H9 (cell line): ENCODE data around the gene CD8A. TPM values are rescaled to one million over a fixed set of nuclear protein-coding genes. Genes with fewer than 3 reads are reported as not detected.

Experiments used
- DNase-seq: peaks from one replicate; pipeline ENCODE4 v3.0.0-alpha.2; 2017
- H2AFZ ChIP-seq: one replicate; pipeline ENCODE4 v1.6.1; 2013; ENCODE audit warnings: mild to moderate bottlenecking, low read length, control low read depth, moderate library complexity
- H2AK5ac ChIP-seq: 2 replicates; pipeline ENCODE4 v1.6.1; 2013; ENCODE audit warnings: low read length, control low read depth, mixed read lengths; ENCODE audit not compliant: insufficient read length
- H2BK120ac ChIP-seq: one replicate; pipeline ENCODE4 v1.6.1; 2013; ENCODE audit warnings: low read depth, mild to moderate bottlenecking, low read length, control low read depth, inconsistent platforms; ENCODE audit not compliant: poor library complexity, severe bottlenecking
- H2BK12ac ChIP-seq: 2 replicates; pipeline ENCODE4 v1.6.1; 2013; ENCODE audit warnings: low read length, control low read depth, mixed read lengths, low read depth; ENCODE audit not compliant: insufficient read length
- H2BK15ac ChIP-seq: 2 replicates; pipeline ENCODE4 v1.6.1; 2013; ENCODE audit warnings: low read depth, low read length, control low read depth
- H2BK20ac ChIP-seq: one replicate; pipeline ENCODE4 v1.6.1; 2013; ENCODE audit warnings: low read depth, mild to moderate bottlenecking, low read length, control low read depth, inconsistent platforms; ENCODE audit not compliant: poor library complexity, severe bottlenecking
- H2BK5ac ChIP-seq: 2 replicates; pipeline ENCODE4 v1.6.1; 2013; ENCODE audit warnings: low read length, control low read depth, mixed read lengths; ENCODE audit not compliant: insufficient read length
- H3K14ac ChIP-seq: 2 replicates; pipeline ENCODE4 v1.6.1; 2013; ENCODE audit warnings: low read length, control low read depth; ENCODE audit not compliant: insufficient read depth
- H3K18ac ChIP-seq: 2 replicates; pipeline ENCODE4 v1.6.1; 2013; ENCODE audit warnings: low read depth, mild to moderate bottlenecking, mixed read lengths, low read length, control low read depth; ENCODE audit not compliant: insufficient read length
- H3K23ac ChIP-seq: 2 replicates; pipeline ENCODE4 v1.6.1; 2013; ENCODE audit warnings: low read length, control low read depth, mixed read lengths, low read depth; ENCODE audit not compliant: insufficient read length
- H3K23me2 ChIP-seq: 2 replicates; pipeline ENCODE4 v1.6.1; 2013; ENCODE audit warnings: low read depth, mild to moderate bottlenecking, mixed read lengths, low read length, control low read depth; ENCODE audit not compliant: insufficient read length, poor library complexity, severe bottlenecking
- H3K27ac ChIP-seq: 2 replicates; pipeline ENCODE4 v1.5.1; 2013; ENCODE audit warnings: low read length, control low read depth, mixed read lengths, low read depth; ENCODE audit not compliant: insufficient read length
- H3K27me3 ChIP-seq: 2 replicates; pipeline ENCODE4 v1.6.1; 2013; ENCODE audit warnings: low read length, control low read depth, inconsistent platforms; ENCODE audit not compliant: insufficient read depth
- H3K4ac ChIP-seq: 2 replicates; pipeline ENCODE4 v1.6.1; 2013; ENCODE audit warnings: low read depth, mild to moderate bottlenecking, control low read depth, inconsistent platforms, low read length, moderate library complexity
- H3K4me1 ChIP-seq: 2 replicates; pipeline ENCODE4 v1.6.1; 2013; ENCODE audit warnings: low read length, control low read depth, inconsistent platforms; ENCODE audit not compliant: insufficient read depth
- H3K4me2 ChIP-seq: 2 replicates; pipeline ENCODE4 v1.6.1; 2013; ENCODE audit warnings: low read length, control low read depth, mixed read lengths; ENCODE audit not compliant: insufficient read length, insufficient read depth
- H3K56ac ChIP-seq: 2 replicates; pipeline ENCODE4 v1.6.1; 2013; ENCODE audit warnings: low read depth, mild to moderate bottlenecking, mixed read lengths, low read length, control low read depth; ENCODE audit not compliant: insufficient read length
- H3K79me1 ChIP-seq: 2 replicates; pipeline ENCODE4 v1.6.1; 2013; ENCODE audit warnings: low read depth, mild to moderate bottlenecking, moderate library complexity, low read length, control low read depth, inconsistent platforms; ENCODE audit not compliant: insufficient read depth, poor library complexity, severe bottlenecking
- H3K79me2 ChIP-seq: 2 replicates; pipeline ENCODE4 v1.6.1; 2013; ENCODE audit warnings: low read length, control low read depth, inconsistent platforms; ENCODE audit not compliant: insufficient read depth
- H3K9ac ChIP-seq: 2 replicates; pipeline ENCODE4 v1.6.1; 2013; ENCODE audit warnings: low read length, control low read depth, mixed read lengths; ENCODE audit not compliant: insufficient read length; ENCODE audit errors: extremely low read depth
- H3K9me3 ChIP-seq: one replicate; pipeline ENCODE4 v1.6.1; 2013; ENCODE audit warnings: low read depth, low read length, inconsistent platforms; ENCODE audit not compliant: control insufficient read depth
- H3T11ph ChIP-seq: one replicate; pipeline ENCODE4 v1.6.1; 2013; ENCODE audit warnings: mild to moderate bottlenecking, low read length, control low read depth, inconsistent platforms
- H4K20me1 ChIP-seq: one replicate; pipeline ENCODE4 v1.6.1; 2013; ENCODE audit not compliant: control insufficient read depth, insufficient read length, insufficient read depth
- H4K5ac ChIP-seq: 2 replicates; pipeline ENCODE4 v1.6.1; 2013; ENCODE audit warnings: low read depth, mild to moderate bottlenecking, mixed read lengths, low read length, control low read depth; ENCODE audit not compliant: insufficient read length
- H4K8ac ChIP-seq: replicated peaks from 2 replicates; pipeline ENCODE4 v1.6.1; 2013; ENCODE audit warnings: low read length, control low read depth, mixed read lengths, low read depth; ENCODE audit not compliant: insufficient read length
- H4K91ac ChIP-seq: 2 replicates; pipeline ENCODE4 v1.6.1; 2013; ENCODE audit warnings: low read depth, mild to moderate bottlenecking, moderate library complexity, mixed read lengths, low read length, control low read depth; ENCODE audit not compliant: insufficient read length
- H3K27ac Mint-ChIP-seq, 3 experiments: 2 replicates in 2 of 3; 3 replicates in 1 of 3; pipeline ENCODE4 v1.8.0; 2020 to 2021; ENCODE audit warnings: mixed read lengths in 3 of 3, mild to moderate bottlenecking in 1 of 3, moderate library complexity in 1 of 3
- H3K27me3 Mint-ChIP-seq: 2 replicates; pipeline ENCODE4 v1.8.0; 2021; ENCODE audit warnings: low read depth, mild to moderate bottlenecking, moderate library complexity, mixed read lengths
- H3K36me3 Mint-ChIP-seq, 3 experiments: 2 replicates in 2 of 3; 3 replicates in 1 of 3; pipeline ENCODE4 v1.8.0; 2020 to 2021; ENCODE audit warnings: low read depth in 3 of 3, mixed read lengths in 3 of 3; ENCODE audit not compliant: insufficient read depth in 1 of 3
- H3K4me1 Mint-ChIP-seq, 2 experiments: 2 replicates each; pipeline ENCODE4 v1.8.0; 2020; ENCODE audit warnings: mixed read lengths in 2 of 2
- H3K4me3 Mint-ChIP-seq, 2 experiments: 2 replicates in 1 of 2; 3 replicates in 1 of 2; pipeline ENCODE4 v1.8.0; 2020 to 2021; ENCODE audit warnings: mild to moderate bottlenecking in 2 of 2, mixed read lengths in 2 of 2, moderate library complexity in 1 of 2
- H3K9me3 Mint-ChIP-seq, 2 experiments: 2 replicates in 1 of 2; 3 replicates in 1 of 2; pipeline ENCODE4 v1.8.0; 2020; ENCODE audit warnings: mild to moderate bottlenecking in 2 of 2, mixed read lengths in 2 of 2, moderate library complexity in 1 of 2
- WGBS: extraction: QIAGEN DNeasy Blood & Tissue Kit; methylation state at CpG from one replicate; pipeline ENCODE4 v1.1.7; 2013; ENCODE audit warnings: missing lambda C conversion rate, low lambda C conversion rate, mixed read lengths; ENCODE audit not compliant: insufficient read length; ENCODE audit errors: extremely low coverage; 5-methylcytosine and 5-hydroxymethylcytosine counted together
- total RNA-seq: library from RNA; stranded (reverse); gene quantifications from 2 replicates; pipeline ENCODE4 v1.2.1, GENCODE V29; 2021
- TF ChIP-seq, protein P1 (sequence below): fragments of 200-600 bp; sonication (generic); conservative IDR thresholded peaks from 3 replicates; pipeline ENCODE4 v1.8.0; 2021; ENCODE audit warnings: antibody characterized with exemption, mild to moderate bottlenecking

CD8A gene
- total RNA-seq, 1 experiment from 2014 or later = not detected

DNA sequence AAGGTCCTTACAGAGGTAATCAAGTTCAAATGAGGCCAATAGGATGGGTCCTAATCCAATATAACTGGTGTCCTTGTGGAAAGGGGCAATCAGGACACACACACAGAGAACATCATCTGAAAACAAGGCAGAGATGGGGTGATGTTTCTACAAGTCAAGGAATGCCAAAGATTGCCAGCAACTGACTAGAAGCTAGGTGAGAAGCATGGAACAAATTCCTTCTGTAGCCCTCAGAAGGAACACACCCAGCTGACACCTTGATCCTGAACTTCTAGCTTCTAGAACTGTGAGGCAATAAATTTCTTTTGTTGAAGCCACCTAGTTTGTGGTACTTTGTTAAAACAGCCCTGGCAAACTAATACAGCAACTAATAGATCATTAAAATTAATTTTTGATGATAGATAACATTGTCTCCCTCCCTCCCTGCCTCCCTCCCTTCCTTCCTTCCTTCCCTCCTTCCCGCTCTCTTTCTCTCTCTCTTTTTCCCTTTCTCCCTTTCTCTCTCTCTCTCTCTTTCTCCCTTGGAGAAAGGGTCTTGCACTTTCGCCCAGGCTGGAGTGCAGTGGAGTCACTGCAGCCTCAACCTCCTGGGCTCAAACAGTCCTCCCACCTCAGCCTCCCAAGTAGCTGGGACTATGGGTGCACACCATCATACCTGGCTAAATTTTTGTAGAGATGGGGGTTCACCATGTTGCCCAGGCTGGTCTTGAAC lies 10.3 kb upstream of the CD8A start:
- H2BK12ac ChIP-seq = no peak overlapping the region

More for the DNA sequence above, 10.3 kb upstream of the CD8A start:
- Histone ChIP-seq H3K27ac (no peak overlapping the region), H3K23ac (no peak overlapping the region), H3K56ac (no peak overlapping the region), H2BK20ac (no peak overlapping the region), H2BK120ac (no peak overlapping the region), H3K14ac (no peak overlapping the region), H3K79me2 (no peaks in the 10 kb centered on the region), H3K27me3 (no peaks in the 10 kb centered on the region), H3K9me3 (peaks cover 13% of the 10 kb centered on the region), H2BK15ac (no peak overlapping the region), H2BK5ac (no peak overlapping the region), H4K91ac (no peak overlapping the region), H3T11ph (no peak overlapping the region), H3K18ac (no peak overlapping the region), H4K8ac (no peak overlapping the region), H2AFZ (no peak overlapping the region), H4K5ac (no peak overlapping the region), H3K79me1 (no peaks in the 10 kb centered on the region), H3K4ac (no peak overlapping the region), H4K20me1 (no peaks in the 10 kb centered on the region), H3K4me1 (no peaks in the 10 kb centered on the region), H3K9ac (no peak overlapping the region), H3K23me2 (no peaks in the 10 kb centered on the region), H3K4me2 (no peak overlapping the region), H2AK5ac (no peak overlapping the region)
- no peak overlapping the region for H3K27ac Mint-ChIP-seq
- no CpG with 5 or more reads among the region's 2 CpGs for WGBS
- H3K9me3 Mint-ChIP-seq = peaks cover 12 to 13% of the 10 kb centered on the region in 2 experiments
- H3K36me3 Mint-ChIP-seq = peaks cover 4 to 10% (median 7%) of the 10 kb centered on the region in 3 experiments; a peak in 5 of 7 replicates
- DNase-seq = no peak
- TF ChIP-seq, protein P1, sequence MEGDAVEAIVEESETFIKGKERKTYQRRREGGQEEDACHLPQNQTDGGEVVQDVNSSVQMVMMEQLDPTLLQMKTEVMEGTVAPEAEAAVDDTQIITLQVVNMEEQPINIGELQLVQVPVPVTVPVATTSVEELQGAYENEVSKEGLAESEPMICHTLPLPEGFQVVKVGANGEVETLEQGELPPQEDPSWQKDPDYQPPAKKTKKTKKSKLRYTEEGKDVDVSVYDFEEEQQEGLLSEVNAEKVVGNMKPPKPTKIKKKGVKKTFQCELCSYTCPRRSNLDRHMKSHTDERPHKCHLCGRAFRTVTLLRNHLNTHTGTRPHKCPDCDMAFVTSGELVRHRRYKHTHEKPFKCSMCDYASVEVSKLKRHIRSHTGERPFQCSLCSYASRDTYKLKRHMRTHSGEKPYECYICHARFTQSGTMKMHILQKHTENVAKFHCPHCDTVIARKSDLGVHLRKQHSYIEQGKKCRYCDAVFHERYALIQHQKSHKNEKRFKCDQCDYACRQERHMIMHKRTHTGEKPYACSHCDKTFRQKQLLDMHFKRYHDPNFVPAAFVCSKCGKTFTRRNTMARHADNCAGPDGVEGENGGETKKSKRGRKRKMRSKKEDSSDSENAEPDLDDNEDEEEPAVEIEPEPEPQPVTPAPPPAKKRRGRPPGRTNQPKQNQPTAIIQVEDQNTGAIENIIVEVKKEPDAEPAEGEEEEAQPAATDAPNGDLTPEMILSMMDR = no peak
- H3K4me3 Mint-ChIP-seq = no peak overlapping the region
- peaks cover 35% of the 10 kb centered on the region for H3K27me3 Mint-ChIP-seq
- H3K4me1 Mint-ChIP-seq = no peaks in the 10 kb centered on the region
